Mesenchymal stem cell (in vitro differentiated cells and primary cell): ENCODE results near the gene UBAC2.

Source experiments
- DNase-seq: peaks from one replicate; pipeline ENCODE4 v3.0.0-alpha.2; 2013
- H2AFZ ChIP-seq: one replicate; pipeline ENCODE4 v1.6.1; 2013; ENCODE audit warnings: low read depth, mild to moderate bottlenecking, control low read depth, inconsistent platforms, low read length, moderate library complexity
- H2AK5ac ChIP-seq: 2 replicates; pipeline ENCODE4 v1.6.1; 2013; ENCODE audit warnings: low read length, moderate library complexity, mild to moderate bottlenecking, inconsistent platforms; ENCODE audit not compliant: severe bottlenecking
- H2BK120ac ChIP-seq: one replicate; pipeline ENCODE4 v1.6.1; 2013; ENCODE audit warnings: low read depth, mild to moderate bottlenecking, inconsistent platforms, low read length, moderate library complexity
- H2BK12ac ChIP-seq, 2 experiments: one replicate each; pipeline ENCODE4 v1.6.1; 2013; ENCODE audit warnings: inconsistent platforms in 2 of 2, low read length in 2 of 2, mild to moderate bottlenecking in 2 of 2, moderate library complexity in 2 of 2, control low read depth in 1 of 2
- H2BK15ac ChIP-seq: one replicate; pipeline ENCODE4 v1.6.1; 2013; ENCODE audit warnings: mild to moderate bottlenecking, low read depth, inconsistent platforms; ENCODE audit not compliant: poor library complexity, severe bottlenecking
- H2BK5ac ChIP-seq: 2 replicates; pipeline ENCODE4 v1.6.1; 2013; ENCODE audit warnings: low read depth, mild to moderate bottlenecking, low read length, control low read depth, inconsistent platforms; ENCODE audit not compliant: poor library complexity, severe bottlenecking
- H3K14ac ChIP-seq, 2 experiments: one replicate each; pipeline ENCODE4 v1.6.1; 2013; ENCODE audit warnings: inconsistent platforms in 2 of 2, low read length in 2 of 2, control low read depth in 1 of 2, mild to moderate bottlenecking in 1 of 2, moderate library complexity in 1 of 2
- H3K18ac ChIP-seq, 2 experiments: one replicate each; pipeline ENCODE4 v1.6.1; 2013; ENCODE audit warnings: inconsistent platforms in 2 of 2, low read length in 2 of 2, control low read depth in 1 of 2, low read depth in 1 of 2, mild to moderate bottlenecking in 1 of 2
- H3K23ac ChIP-seq, 2 experiments: one replicate each; pipeline ENCODE4 v1.6.1; 2013; ENCODE audit warnings: inconsistent platforms in 2 of 2, low read length in 2 of 2, mild to moderate bottlenecking in 2 of 2, moderate library complexity in 2 of 2, control low read depth in 1 of 2
- H3K27ac ChIP-seq: 2 replicates; pipeline ENCODE4 v1.5.1; 2013; ENCODE audit warnings: mild to moderate bottlenecking, moderate library complexity, low read length, control low read depth, inconsistent platforms; ENCODE audit not compliant: poor library complexity, severe bottlenecking
- H3K27me3 ChIP-seq, 2 experiments: 2 replicates each; pipeline versions ENCODE4 v1.6.1 to v1.7.0; 2013; ENCODE audit warnings: low read length in 2 of 2, mild to moderate bottlenecking in 2 of 2, moderate library complexity in 2 of 2, control low read depth in 1 of 2, inconsistent platforms in 1 of 2; ENCODE audit not compliant: control insufficient read depth in 1 of 2, insufficient read depth in 1 of 2
- H3K36me3 ChIP-seq, 2 experiments: 2 replicates each; pipeline versions ENCODE4 v1.6.1 to v1.7.0; 2013; ENCODE audit warnings: low read length in 2 of 2, control low read depth in 1 of 2, inconsistent platforms in 1 of 2, low read depth in 1 of 2, mild to moderate bottlenecking in 1 of 2; ENCODE audit not compliant: insufficient read depth in 2 of 2, control insufficient read depth in 1 of 2
- H3K4ac ChIP-seq, 2 experiments: one replicate each; pipeline ENCODE4 v1.6.1; 2013; ENCODE audit warnings: inconsistent platforms in 2 of 2, low read length in 2 of 2, mild to moderate bottlenecking in 2 of 2, moderate library complexity in 2 of 2, control low read depth in 1 of 2, low read depth in 1 of 2
- H3K4me1 ChIP-seq: 2 replicates; pipeline ENCODE4 v1.6.1; 2013; ENCODE audit warnings: low read depth, low read length, control low read depth; ENCODE audit not compliant: control insufficient read depth, insufficient read depth
- H3K4me2 ChIP-seq: 2 replicates; pipeline ENCODE4 v1.6.1; 2013; ENCODE audit warnings: low read length, mild to moderate bottlenecking, inconsistent platforms; ENCODE audit not compliant: poor library complexity, severe bottlenecking
- H3K4me3 ChIP-seq, 2 experiments: 2 replicates each; pipeline versions ENCODE4 v1.5.1 to v1.7.0; 2013; ENCODE audit warnings: low read length in 2 of 2, mild to moderate bottlenecking in 2 of 2, control low read depth in 1 of 2, low read depth in 1 of 2; ENCODE audit not compliant: insufficient read depth in 1 of 2
- H3K79me1 ChIP-seq: replicated peaks from 2 replicates; pipeline ENCODE4 v1.6.1; 2013; ENCODE audit warnings: mild to moderate bottlenecking, control low read depth, low read length, inconsistent platforms; ENCODE audit not compliant: poor library complexity, severe bottlenecking
- H3K9ac ChIP-seq: 2 replicates; pipeline ENCODE4 v1.7.0; 2013; ENCODE audit warnings: mild to moderate bottlenecking, low read length, moderate library complexity
- H3K9me3 ChIP-seq: 2 replicates; pipeline ENCODE4 v1.7.0; 2013; ENCODE audit warnings: mild to moderate bottlenecking, low read length; ENCODE audit not compliant: control insufficient read depth
- H4K8ac ChIP-seq: one replicate; pipeline ENCODE4 v1.6.1; 2013; ENCODE audit warnings: inconsistent platforms, mild to moderate bottlenecking, low read length, moderate library complexity
- H4K91ac ChIP-seq: one replicate; pipeline ENCODE4 v1.6.1; 2013; ENCODE audit warnings: mild to moderate bottlenecking, low read length, inconsistent platforms
- WGBS: methylation state at CpG from one replicate; pipeline ENCODE4 v1.1.7; 2013; ENCODE audit warnings: mixed read lengths; 5-methylcytosine and 5-hydroxymethylcytosine counted together

Gene UBAC2

DNA sequence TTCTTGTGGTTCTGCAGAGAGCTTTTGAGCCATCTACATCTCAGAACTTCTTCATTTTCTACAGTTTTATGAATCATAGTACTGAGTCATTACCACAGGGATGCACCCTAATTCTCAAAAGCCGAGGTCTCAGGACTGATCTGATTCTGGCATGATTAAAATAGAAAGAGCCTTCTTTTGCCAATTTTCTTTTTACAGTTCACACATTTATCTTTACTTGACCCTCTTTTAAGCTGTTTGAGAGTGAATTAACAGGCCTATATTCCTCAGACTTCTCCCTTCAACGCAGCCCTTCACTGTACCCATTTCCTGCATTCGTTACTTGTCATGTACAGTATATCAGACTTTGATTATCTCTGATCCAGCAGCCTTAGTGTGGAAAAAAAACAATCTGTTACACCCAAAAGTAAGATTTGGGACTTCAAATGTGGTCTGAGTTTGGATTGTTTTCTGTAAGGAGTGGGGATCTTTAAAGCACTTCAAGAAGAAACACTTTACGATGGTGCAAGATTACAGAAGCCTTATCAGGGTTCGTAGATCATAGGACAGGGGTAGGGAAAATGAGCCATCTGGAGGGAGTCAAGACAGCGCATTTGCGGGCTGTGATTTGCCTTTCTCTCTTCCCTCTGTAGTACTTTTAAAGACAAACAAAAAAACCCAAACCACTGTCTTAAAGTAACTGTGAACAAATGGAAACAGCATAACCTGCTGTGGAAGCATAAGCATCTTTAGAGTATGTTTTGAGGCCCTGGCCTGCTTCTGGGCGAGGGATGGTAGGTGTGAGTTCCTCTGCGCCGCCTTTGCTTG is 121.8 kb downstream of the UBAC2 start:
- Histone ChIP-seq H2BK120ac (peak overlapping the region; percentile 27), H2AK5ac (no peak overlapping the region), H3K23ac (no peak overlapping the region), H3K27me3 (no peaks in the 10 kb centered on the region), H3K18ac (no peak overlapping the region), H3K9me3 (no peaks in the 10 kb centered on the region), H3K79me1 (peaks cover 12% of the 10 kb centered on the region), H3K27ac (no peak overlapping the region), H2BK12ac (no peak overlapping the region), H2BK5ac (no peak overlapping the region), H4K91ac (no peak overlapping the region), H3K4ac (peak overlapping the region in 1 of 2 experiments; percentile 51), H4K8ac (no peak overlapping the region), H3K4me2 (no peak overlapping the region), H2BK15ac (no peak overlapping the region), H3K36me3 (peaks cover 4 to 12% of the 10 kb centered on the region in 2 experiments), H3K4me3 (peak overlapping the region in 1 of 2 experiments; percentile 64), H3K4me1 (peaks cover 3% of the 10 kb centered on the region), H3K9ac (peak overlapping the region; percentile 92), H2AFZ (no peak overlapping the region), H3K14ac (no peak overlapping the region)
- DNase-seq: peak; percentile 84
- WGBS: 58% methylated on average over 6 of the region's 10 CpGs

DNA sequence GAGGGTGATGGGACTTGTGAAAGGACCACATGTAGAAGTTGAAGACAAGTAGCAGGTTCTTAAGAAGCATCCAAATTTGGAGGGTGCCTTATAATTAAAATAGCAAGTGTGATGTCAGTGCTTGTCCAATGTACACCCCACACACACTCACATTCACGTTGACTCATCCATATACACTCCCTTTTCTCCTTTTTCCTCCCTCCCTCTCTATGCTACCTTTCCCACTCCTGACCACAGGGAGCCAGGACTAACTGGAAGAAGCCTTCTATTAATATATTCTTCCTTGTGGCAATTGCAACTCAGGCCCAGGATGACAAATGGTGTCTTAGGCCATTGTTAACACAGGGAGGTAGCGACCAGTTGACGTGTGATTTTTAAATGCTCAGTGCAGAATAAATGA is 122.8 kb downstream of the UBAC2 start:
- Histone ChIP-seq H3K36me3 (peaks cover 1 to 16% of the 10 kb centered on the region in 2 experiments), H3K27me3 (no peaks in the 10 kb centered on the region), H3K9me3 (no peaks in the 10 kb centered on the region), H3K4me2 (no peak overlapping the region), H2AK5ac (no peak overlapping the region), H2BK120ac (no peak overlapping the region), H3K14ac (no peak overlapping the region), H2BK15ac (no peak overlapping the region), H2BK12ac (no peak overlapping the region), H3K9ac (peak overlapping the region; percentile 92), H3K4ac (peak overlapping the region in 1 of 2 experiments; percentile 15), H3K4me1 (peaks cover 3% of the 10 kb centered on the region), H3K27ac (no peak overlapping the region), H3K23ac (no peak overlapping the region), H3K79me1 (peaks cover 12% of the 10 kb centered on the region), H4K8ac (no peak overlapping the region), H2AFZ (no peak overlapping the region), H3K18ac (peak overlapping the region in 1 of 2 experiments; percentile 21), H2BK5ac (no peak overlapping the region), H3K4me3 (peak overlapping the region in 1 of 2 experiments; percentile 64), H4K91ac (peak overlapping the region; percentile 11)
- DNase-seq: peak; percentile 43
- 74% methylated on average over 2 of the region's 3 CpGs for WGBS

DNA sequence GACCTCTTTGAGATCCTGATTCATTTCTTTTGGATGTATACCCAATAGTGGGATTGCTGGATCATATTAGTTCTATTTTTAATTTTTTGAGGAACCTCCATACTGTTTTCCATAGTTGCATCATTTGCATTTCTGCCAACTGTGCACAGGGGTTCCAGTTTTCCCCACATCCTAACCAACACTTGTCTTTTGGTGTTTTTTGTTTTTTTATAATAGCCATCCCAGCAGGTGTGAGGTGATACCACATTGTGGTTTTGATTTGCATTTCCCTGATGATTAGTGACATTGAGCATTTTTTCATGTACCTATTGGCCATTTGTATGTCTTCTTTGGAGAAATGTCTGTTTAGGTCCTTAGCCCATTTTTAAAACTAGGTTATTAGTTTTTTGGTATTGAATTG is 125.4 kb downstream of the UBAC2 start:
- Histone ChIP-seq H4K8ac (no peak overlapping the region), H3K36me3 (peaks cover 3 to 20% of the 10 kb centered on the region in 2 experiments), H2BK5ac (no peak overlapping the region), H2BK12ac (no peak overlapping the region), H2BK15ac (no peak overlapping the region), H3K9me3 (no peaks in the 10 kb centered on the region), H4K91ac (no peak overlapping the region), H3K4me3 (no peak overlapping the region), H3K18ac (no peak overlapping the region), H3K79me1 (peaks cover 12% of the 10 kb centered on the region), H3K9ac (no peak overlapping the region), H3K14ac (no peak overlapping the region), H2BK120ac (no peak overlapping the region), H3K4me1 (peaks cover 3% of the 10 kb centered on the region), H2AFZ (no peak overlapping the region), H3K27ac (no peak overlapping the region), H3K23ac (no peak overlapping the region), H3K4ac (no peak overlapping the region), H3K4me2 (no peak overlapping the region), H2AK5ac (no peak overlapping the region), H3K27me3 (no peaks in the 10 kb centered on the region)
- no peak for DNase-seq

DNA sequence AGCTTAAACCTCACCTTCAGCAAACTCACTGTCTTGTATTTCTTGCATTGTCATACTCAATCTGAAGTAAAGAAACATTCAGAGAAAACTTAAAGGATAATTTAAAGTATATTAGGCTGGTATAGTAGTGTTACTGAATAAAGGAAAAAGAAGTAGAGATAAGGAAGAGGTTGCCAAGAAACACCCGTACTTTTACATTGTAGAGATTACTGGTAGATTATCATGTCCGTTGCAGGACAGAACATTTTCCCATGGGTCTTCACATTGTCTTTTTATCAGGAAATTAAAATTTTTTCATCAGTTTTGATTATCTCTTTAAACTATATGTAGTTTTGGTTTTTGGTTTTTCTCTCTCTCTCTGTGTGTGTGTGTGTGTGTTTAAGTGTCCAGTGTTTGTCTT is 126.5 kb downstream of the UBAC2 start:
- no peak overlapping the region for H3K14ac ChIP-seq
- no peaks in the 10 kb centered on the region for H3K4me1 ChIP-seq
- no peak overlapping the region for H3K4ac ChIP-seq
- no peak overlapping the region for H4K91ac ChIP-seq
- no peak overlapping the region for H3K23ac ChIP-seq
- 85% methylated on average over 1 of the region's 2 CpGs for WGBS
- no peak for DNase-seq
- H2BK120ac ChIP-seq: no peak overlapping the region
- H3K4me3 ChIP-seq: no peak overlapping the region
- no peak overlapping the region for H3K4me2 ChIP-seq
- no peaks in the 10 kb centered on the region for H3K27me3 ChIP-seq
- no peaks in the 10 kb centered on the region for H3K9me3 ChIP-seq
- H2AFZ ChIP-seq: no peak overlapping the region
- H2BK12ac ChIP-seq: no peak overlapping the region
- no peak overlapping the region for H3K9ac ChIP-seq
- no peak overlapping the region for H2BK15ac ChIP-seq
- H2BK5ac ChIP-seq: no peak overlapping the region
- H3K18ac ChIP-seq: no peak overlapping the region
- H3K36me3 ChIP-seq: peaks cover 3 to 20% of the 10 kb centered on the region in 2 experiments
- H2AK5ac ChIP-seq: no peak overlapping the region
- H3K79me1 ChIP-seq: peaks cover 12% of the 10 kb centered on the region
- H4K8ac ChIP-seq: no peak overlapping the region
- no peak overlapping the region for H3K27ac ChIP-seq
